HG03025 (cell line): ENCODE data around the gene ADORA3.

ENCODE experiments used
- ATAC-seq: cut with Tn5 transposase; IDR thresholded peaks from one replicate; pipeline ENCODE4 v1.9.1; 2021; ENCODE audit warnings: mild to moderate bottlenecking, moderate library complexity; ENCODE audit not compliant: unreplicated experiment, low FRiP score

The ADORA3 gene

DNA sequence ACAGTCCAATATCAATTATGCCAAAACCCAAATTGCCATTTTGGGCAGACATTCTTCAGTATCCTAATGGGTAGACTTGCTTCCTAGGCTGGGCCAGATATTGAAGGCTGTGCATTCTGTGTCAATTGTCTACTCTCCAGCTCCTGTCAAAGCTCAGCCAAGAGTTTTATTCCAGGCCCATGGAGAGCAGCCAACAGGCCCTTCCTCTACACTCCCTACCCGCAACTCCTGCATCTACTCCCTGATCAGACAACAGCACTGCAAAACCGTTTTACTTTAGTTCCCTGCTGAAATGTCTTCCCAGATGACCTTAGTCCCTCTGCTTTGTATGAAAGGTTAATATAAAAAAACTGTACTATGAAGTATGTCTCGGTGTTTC, 6.6 kb upstream of the ADORA3 start:
- ATAC-seq = no peak

DNA sequence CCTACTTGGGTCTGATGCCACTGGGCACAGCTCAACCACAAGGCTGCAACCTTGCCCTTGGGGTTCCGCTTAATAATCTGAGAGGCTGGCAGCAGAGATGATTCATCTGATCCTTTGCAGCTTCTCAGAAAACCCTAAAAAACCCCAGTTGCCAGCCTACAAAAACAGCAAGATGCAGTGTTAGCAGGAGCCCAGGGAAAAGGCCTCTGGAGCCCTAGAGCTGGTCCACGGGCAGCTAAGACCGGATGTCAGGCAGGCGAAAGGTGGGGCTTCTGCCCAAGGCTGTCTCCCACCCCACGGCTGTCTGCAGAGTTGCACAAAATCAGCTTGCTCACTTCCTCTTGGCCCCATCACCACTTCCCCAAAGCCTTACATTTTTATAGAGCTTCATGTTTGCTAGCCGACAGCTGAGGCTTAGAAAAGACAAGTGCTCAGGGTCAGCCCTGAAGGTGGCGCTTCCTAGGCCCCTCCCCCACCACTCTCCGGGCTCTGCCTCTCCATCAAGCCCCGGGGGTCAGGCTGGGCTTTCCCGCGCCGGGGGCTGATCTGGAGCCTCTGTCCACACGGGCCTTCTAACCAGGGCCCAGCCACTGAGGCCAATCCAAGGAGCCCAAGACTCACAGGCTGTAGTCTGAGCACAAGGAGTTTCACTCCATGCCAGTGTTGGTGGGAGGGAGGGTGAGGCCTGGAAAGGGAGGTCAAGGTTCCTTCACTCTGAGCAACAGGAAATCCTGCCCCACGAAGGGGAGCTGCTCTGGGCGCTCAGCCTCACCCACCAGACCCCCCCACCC, 4.2 kb upstream of the ADORA3 start:
- ATAC-seq = peak; percentile 44

DNA sequence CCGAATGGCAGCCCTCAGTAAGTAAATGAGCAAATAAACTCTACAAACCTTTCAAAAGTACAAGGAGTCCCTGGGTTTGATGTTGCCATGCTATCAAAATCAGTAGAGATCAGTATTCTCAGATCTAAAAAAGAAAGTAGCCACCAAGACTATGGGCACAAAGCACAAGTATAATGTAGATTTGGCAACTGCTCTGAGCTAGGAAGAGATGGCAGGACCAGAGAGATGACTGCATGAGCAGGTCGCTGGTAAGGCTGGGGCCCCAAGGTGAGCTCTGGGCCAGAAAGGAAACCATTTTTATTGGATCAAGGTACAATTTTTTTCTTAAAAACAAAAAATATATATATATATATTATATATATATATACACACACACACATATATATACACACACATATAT, 3.1 kb upstream of the ADORA3 start:
- ATAC-seq = no peak

DNA sequence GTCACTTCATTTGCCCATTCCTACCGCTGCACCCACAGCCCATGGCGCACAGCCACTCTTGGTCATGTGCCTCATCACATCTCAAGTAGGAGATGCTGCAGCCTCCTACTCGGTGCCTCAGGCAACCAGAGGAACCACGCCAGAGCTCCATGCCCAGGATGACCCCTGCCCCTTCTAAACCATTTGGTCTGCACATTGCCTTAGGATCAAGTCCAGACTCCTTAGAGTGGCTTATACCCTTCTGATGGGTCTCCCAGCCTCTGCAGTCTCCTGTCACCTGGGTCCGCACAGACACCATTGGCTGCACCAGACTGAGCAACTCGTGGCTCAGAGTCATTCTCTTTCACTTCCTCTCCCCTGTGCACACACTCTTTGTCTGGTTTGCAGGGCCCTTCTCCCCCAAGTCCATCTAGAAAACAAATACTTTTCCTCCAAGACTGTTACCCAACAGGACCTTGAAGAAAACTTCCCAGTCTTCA, 2.2 kb upstream of the ADORA3 start:
- peak; percentile 50 for ATAC-seq

DNA sequence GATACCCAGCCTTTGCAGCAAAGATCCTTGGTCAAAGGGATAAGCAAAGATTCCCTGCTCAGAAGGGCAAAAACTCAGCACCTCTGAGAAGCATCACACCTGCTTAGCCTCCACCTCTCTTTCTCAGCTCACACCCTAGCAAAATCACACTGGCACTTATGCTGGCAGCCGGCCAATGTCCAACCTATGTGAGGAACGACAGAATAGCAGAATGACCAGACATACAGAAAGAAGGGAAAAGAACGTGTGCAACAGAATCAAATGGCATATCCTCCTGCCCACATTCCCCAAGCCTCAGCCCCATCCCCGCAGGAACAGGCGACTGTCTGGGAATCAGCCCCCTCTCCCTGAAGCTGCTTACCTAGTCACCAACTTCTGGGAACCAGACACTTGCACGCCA, 664 bp upstream of the ADORA3 start:
- no peak for ATAC-seq

DNA sequence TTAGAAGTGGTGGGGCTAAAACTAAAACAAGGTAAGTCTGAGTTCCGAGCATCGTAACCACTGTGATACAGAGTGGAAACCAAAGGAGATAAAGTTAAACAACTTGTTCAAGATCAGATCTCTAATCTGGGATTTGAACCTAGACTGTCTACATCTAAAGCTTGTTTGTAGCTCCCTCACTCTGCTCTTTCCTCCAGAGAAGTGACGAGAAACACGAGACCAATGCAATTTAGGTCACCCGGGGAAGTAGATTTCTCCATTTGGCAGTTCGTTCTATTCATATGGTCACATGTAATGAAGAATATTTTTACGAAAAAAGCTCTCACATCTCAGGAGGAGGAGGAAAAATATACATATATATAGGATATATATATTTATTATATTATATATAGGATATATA, 1.8 kb downstream of the ADORA3 start:
- no peak for ATAC-seq

DNA sequence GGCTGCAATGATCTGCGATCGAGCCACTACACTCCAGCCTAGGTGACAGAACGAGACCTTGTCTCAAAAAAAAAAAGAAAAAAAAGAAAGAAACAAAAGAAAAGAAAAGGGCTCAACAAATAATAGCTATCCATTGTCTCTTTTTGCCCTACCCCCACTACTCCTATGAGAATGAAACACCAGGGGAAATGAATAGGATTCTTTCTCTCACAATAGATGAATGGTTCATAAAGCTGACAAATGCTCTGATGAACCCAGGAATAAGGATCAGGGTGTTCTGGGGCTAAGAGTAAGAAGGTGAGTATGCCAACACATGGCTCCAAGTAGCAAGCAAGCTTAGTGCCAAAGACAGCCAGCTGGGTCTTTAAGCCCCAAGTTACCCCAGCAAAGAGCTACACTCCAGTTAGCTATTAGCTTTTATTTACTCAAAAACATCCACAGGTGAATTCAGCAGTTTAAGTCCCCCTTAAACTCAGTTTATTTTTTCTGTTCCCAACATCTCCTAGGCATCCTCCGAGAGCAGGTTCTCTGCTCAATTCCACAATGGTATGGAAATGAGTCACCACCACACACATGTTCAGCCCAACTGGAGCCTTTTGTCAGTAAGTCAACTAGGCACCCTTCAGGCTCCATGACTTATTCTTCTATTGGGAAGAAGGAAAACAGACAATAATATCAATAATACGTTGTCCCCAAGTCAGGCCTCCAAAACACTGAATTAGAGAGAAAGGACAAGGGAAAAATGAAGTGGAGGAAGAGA, 4.2 kb downstream of the ADORA3 start:
- ATAC-seq = no peak

DNA sequence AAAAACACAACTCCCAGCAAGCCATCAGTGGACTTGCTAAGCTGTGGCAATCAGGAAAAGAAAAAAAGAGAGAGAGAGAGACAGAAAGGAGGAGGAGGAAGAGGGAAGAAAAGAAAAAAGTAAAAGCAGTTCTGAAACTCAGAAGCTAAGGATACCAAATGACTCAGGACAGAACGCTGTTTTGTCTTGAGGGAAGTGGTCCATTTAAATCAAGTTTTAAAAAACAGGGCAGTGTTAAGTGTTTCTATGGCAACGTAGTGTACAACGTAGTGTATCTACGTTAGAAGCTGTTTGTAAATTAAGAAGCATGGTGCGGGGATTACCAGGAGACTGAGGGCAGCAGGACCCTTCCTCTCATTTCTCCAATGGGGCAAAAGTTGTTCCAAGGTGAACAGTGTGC, 5.8 kb downstream of the ADORA3 start:
- no peak for ATAC-seq

DNA sequence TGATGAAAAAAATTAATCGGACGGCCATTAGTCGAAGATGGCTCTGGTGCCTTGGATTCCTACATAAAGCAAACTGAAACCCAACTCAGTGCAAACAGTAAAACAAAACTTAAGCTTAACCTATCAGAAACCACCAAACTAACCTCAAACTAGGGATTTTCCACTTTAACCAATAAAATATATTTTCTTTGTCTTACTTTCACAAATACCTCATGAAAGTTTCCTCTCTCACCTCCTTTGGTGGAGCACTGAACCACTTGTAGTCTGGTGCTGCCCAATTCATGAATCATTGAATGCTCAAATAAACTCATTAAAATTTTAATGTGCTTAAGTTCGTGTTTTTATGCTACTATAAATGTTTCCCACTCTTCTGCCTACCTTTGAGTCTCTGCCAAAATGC, 7.0 kb downstream of the ADORA3 start:
- ATAC-seq = no peak

DNA sequence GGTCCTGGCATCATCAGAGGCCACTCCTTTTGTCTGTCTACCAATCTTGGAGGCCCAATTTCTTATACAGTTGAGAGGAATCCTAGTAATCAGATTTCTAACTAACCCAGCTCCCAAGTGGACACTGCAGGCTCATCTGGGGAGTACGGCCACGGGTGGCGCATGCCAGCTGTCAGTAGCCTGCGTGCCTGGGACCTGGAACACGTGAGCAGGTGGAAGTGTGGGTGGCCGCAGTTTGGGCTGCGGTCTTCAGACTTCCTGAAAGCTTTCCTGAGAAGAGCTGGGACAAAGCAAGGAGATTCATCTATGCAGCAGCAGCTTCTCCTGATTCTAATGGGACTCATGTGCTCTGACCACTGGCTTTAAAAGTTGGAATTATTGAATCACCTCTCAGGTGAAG, 12.4 kb downstream of the ADORA3 start:
- ATAC-seq = no peak

DNA sequence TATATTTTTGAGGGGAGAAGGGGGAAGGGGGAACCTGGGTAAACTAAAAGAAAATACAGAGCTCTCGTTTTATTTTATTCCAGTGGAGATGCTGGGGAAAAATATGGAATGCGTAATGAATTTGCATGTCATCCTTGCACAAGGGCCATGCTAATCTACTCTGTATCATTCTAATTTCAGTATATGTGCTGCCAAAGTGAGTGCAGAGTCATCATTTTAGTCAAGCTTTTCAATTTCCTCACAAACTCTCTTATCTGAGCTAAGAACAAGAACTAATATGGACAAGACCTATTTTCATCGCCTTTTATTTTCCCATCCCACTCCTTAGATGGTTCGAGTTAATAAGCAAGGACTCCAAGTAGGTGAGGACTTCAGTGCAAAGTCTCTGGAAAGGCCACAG, 13.2 kb downstream of the ADORA3 start:
- no peak for ATAC-seq

DNA sequence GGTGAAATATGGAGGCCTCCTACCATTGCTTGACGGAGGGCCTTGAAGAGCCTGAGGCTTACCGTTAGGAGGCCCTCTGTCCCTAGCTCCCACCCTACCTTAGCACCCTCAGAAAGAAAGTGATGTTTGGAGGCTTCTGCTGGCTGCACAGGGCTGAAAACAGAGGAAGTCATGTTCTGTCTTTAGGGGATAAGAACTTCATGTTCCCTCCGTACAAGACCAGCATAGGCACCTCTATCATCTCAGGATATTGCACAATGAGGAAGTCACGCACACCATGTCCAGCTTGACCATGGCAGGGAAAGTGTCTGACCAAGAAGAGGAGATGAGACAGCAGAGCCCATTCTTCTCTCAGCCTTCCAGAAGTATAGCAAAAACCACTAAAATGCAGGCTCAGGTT, 13.8 kb downstream of the ADORA3 start:
- ATAC-seq = no peak

DNA sequence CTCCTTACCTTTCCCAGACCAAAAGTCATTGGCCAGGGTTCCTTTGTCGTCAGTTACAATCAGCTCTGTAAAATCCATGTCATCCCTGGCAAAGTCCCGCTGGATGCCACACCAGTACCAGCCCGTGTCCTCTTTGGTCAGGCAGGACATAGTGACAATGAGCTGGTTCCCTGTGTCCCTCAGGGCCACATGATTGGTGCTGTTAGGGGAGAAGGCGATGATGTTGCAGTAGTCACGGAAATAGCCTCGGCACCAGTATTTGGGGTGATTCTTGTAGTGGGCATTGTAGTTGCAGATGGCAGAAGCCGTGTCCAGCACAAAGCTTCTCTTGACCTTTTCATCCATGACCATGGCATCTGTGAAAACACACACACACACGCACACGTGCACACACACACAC, 14.8 kb downstream of the ADORA3 start:
- ATAC-seq = no peak

DNA sequence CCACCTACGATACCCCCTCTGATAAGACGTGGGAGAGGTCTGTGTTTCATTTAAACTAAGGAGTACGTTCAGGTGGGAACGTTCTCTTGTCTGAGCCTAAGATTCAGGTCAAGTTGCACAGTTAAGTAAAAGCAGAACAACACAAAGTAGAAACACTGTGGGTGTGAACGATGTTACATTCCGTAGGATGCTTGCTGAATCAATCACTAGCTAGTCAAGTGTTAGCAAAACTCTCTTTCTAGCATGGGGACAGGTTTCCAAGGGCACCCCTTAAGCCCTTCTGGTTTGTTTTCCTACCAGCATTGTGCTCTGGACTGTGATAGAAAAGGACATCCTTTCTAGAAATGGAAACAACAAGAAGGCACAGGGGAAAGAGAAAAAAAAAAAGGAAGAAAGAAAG, 16.3 kb downstream of the ADORA3 start:
- no peak for ATAC-seq

DNA sequence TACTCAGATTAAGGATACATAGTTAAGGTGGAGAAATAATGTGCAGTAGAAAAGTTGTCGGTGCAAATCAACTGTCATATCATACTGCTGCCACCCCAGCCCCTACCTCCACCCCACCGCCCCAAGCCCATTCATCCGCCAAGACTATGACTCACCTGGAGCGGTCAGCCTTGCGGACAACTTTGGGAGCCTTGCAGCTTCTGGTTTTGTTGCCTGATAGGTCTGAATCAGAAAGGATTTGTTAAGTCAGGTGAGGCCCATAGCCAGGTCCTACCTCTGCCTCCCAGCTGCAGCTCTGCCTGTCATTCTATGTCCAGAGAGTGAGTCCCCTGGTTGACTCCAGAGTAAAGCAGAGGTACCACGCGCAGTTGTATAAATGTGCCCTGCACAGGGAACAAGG, 17.0 kb downstream of the ADORA3 start:
- ATAC-seq = no peak

DNA sequence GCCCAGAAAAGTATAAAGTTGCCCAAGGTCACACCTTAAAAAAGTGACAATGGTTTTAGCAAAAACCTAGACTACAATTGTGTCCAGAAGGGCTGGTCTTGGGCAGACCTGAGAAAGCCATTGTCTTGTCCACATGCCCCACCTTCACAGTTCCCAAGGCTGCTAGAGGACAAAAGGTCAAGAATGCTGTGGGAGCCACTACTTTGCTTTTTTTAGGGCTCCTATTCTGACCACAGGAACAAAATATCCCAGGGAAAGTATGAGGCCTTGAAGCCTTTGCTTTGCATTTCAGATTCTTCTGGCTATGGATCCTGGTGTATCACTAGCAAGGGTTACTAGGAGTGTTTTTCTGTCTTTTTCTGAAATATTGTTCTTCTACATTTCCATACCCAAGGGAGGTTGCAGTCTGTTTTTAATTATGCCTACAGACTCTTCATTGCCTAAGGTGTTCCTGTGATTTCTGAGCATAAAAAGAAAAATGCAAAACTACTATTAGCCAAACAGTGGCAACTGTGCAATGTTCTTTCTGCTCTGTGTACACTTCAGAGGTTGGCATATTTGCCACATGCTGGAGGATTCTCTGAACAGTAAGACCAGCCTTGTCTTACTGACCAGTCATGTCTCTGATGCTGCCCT, 18.9 kb downstream of the ADORA3 start:
- no peak for ATAC-seq

DNA sequence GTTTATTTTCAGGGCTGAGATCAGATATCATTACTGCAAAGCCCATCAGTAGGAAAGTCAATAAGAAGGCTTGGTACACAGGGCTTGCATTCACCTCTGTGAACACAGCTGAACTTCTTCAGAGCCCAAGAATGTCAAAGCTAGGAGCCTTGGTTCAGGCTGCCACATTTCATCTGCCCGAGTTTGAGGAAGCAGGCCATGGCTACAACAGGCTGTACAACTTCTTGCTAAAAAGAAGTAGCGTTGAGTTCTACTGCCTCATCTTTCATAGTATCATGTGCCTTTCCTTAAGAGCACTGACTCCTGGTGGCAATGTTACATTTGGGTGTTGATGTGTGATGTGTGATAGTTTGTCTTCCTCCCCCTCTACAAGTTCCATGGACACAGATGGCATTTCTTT, 19.6 kb downstream of the ADORA3 start:
- no peak for ATAC-seq

DNA sequence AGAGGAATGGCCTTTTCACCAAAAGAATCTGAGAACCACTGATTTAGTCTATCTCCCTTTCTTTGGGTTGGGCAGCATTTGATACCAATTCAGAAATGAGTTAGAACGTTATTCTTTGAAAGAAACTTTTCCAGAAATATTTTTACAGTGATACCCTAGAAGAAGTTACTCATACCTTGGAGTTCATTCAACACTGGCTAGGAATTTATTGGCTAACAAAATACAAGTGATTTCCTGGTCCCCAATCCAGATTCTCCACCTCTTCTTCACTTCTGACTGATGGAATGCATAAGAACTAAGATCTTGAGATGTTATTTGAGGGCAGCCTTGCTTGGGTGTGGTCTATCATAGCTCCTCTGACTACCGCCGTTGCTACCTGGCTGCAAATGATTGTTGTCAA, 20.3 kb downstream of the ADORA3 start:
- ATAC-seq = no peak

DNA sequence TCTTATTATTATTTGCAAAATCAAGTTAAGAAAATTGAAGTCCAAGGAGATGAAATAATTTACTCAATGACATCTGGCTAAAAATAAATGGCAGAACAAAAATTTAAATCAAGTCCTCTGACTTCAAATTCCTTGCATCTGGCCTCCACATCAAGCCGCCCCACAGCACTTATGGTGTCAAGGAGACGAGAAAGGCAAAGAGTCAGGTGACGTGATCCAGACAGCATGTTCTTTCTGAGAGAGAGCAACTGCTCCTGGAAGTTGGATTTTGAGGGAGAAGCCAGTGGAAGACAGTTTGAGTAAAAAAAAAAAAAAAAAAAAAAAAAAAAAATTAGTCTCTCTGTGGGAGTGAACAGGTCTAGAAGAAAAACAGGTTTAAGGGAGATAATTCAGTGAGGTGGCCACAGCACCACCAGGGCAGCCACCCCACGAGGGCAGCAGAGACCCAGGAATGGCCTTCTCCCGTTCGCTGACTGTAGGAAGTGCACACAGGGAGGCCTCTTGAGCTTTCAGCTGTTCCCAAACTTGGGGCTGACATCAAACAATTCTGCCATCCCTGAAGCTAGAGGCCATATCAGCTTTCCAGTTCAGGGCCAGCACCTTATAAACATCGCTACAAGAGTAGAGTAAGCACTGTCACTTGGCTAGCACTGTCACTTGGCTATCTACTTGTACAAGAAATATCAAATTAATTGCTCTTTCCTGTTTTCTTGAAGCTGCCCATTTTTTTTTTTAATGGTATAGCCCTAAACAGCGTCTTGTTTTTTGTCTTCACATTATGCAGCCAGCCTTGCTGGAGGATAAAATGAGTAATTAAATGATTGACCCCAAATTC, 21.8 kb downstream of the ADORA3 start:
- ATAC-seq = no peak

DNA sequence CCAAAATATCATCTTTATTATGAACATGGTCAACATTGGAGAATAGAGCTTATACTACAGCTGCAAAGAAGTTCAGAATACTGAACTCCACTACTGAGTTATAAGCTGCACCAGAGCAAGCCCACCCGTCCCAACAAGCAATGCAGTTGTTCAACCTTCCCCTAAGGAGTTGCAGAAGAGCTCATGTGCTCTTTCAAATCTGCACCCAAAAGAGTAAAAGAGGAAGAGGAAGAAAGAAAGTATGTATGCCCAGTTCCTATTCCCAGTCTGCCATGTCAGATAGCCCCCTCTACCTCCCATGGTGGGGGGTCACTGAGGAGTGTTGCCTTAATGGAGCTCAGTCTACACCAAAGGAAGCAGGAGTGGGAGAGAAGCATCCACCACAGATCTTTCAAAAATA, 22.8 kb downstream of the ADORA3 start:
- no peak for ATAC-seq
